ENCODE results near the gene ITSN1.

ITSN1 gene

GRCh38 chr21:33774551-33774950 is 132.2 kb downstream of the ITSN1 start:
- TF ChIP-seq FOXP2 (optimal IDR thresholded peaks at IDR 0.05; ENCODE audit: borderline replicate concordance, extremely low read depth, extremely low read length, insufficient read depth) (no peak), REST (IDR thresholded peaks at IDR 0.05; ENCODE audit: insufficient read depth in 1 of 2, low read depth in 2 of 2, low read length in 2 of 2) (no peak), TAF1 (IDR thresholded peaks at IDR 0.05; ENCODE audit: borderline replicate concordance, insufficient read depth, low read length) (no peak), POLR2AphosphoS5 (IDR thresholded peaks at IDR 0.05; ENCODE audit: low read depth, low read length) (no peak), SIN3A (IDR thresholded peaks at IDR 0.05; ENCODE audit: borderline replicate concordance, insufficient read depth, low read length) (no peak)

- no peak for TF ChIP-seq TAF1 (IDR thresholded peaks at IDR 0.05; ENCODE audit: borderline replicate concordance, insufficient read depth, low read length)
- no peak for TF ChIP-seq FOXP2 (optimal IDR thresholded peaks at IDR 0.05; ENCODE audit: borderline replicate concordance, extremely low read depth, extremely low read length, insufficient read depth)
- TF ChIP-seq SIN3A (IDR thresholded peaks at IDR 0.05; ENCODE audit: borderline replicate concordance, insufficient read depth, low read length): no peak
- no peak for TF ChIP-seq POLR2AphosphoS5 (IDR thresholded peaks at IDR 0.05; ENCODE audit: low read depth, low read length)
- no peak for TF ChIP-seq REST (IDR thresholded peaks at IDR 0.05; ENCODE audit: insufficient read depth in 1 of 2, low read depth in 2 of 2, low read length in 2 of 2)
These were observed 133.0 kb downstream of the ITSN1 start for GRCh38 chr21:33775100-33775828.

DNA sequence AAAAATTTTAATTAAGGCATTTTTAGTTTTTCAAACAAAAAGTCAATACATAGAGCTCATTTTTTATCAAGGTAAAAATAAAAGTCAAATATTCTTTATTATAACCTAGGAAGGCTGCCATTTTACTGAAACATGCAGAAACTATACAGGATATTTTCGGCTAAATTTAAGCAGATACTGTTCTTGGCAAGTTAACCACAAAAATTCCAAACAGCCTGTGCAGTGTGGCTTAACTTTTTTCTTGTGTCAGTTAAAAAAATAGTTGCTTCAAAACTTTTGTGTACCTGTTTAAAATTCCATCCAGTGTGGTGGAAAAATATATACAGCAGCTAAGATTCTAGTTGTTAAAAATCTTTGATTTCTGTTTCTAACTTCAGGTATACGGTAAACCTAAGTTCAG is 138.3 kb downstream of the ITSN1 start:
- no peak for TF ChIP-seq FOXP2 (optimal IDR thresholded peaks at IDR 0.05; ENCODE audit: borderline replicate concordance, extremely low read depth, extremely low read length, insufficient read depth)
- TF ChIP-seq SIN3A (IDR thresholded peaks at IDR 0.05; ENCODE audit: borderline replicate concordance, insufficient read depth, low read length): no peak
- no peak for TF ChIP-seq TAF1 (IDR thresholded peaks at IDR 0.05; ENCODE audit: borderline replicate concordance, insufficient read depth, low read length)
- TF ChIP-seq POLR2AphosphoS5 (IDR thresholded peaks at IDR 0.05; ENCODE audit: low read depth, low read length): no peak
- no peak for TF ChIP-seq REST (IDR thresholded peaks at IDR 0.05; ENCODE audit: insufficient read depth in 1 of 2, low read depth in 2 of 2, low read length in 2 of 2)

DNA sequence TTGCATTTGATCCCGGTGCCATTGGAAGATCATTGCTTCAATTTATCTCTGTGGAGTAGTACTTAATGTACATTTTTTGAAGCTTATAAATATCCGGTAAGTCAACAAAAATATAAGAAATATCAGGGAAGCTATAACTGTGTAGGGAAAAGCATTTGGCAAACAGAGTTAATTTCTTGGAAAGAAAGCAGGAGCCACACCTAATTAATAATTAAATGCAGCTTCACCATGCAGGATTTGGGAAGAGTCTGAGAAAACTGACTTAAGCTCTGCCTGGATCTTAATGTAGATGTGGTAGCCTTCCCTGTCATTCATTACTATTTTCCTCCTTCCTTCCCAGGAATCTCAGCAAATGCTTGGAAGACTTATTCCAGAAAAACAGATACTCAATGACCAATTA is 138.8 kb downstream of the ITSN1 start:
- TF ChIP-seq FOXP2 (optimal IDR thresholded peaks at IDR 0.05; ENCODE audit: borderline replicate concordance, extremely low read depth, extremely low read length, insufficient read depth): no peak
- TF ChIP-seq REST (IDR thresholded peaks at IDR 0.05; ENCODE audit: insufficient read depth in 1 of 2, low read depth in 2 of 2, low read length in 2 of 2): no peak
- no peak for TF ChIP-seq POLR2AphosphoS5 (IDR thresholded peaks at IDR 0.05; ENCODE audit: low read depth, low read length)
- no peak for TF ChIP-seq TAF1 (IDR thresholded peaks at IDR 0.05; ENCODE audit: borderline replicate concordance, insufficient read depth, low read length)
- no peak for TF ChIP-seq SIN3A (IDR thresholded peaks at IDR 0.05; ENCODE audit: borderline replicate concordance, insufficient read depth, low read length)

All from PFSK-1 (cell line).